HG02763 (cell line): Measurements from ENCODE around the gene SH2D3A.
A peak's percentile ranks its signal among the peaks of the same experiment; 100 is the strongest.

ENCODE experiments used
- ATAC-seq: cut with Tn5 transposase; IDR thresholded peaks from one replicate; pipeline ENCODE4 v1.9.1; 2021; ENCODE audit warnings: mild to moderate bottlenecking, moderate library complexity; ENCODE audit not compliant: unreplicated experiment

Gene SH2D3A

GRCh38 chr19:6738787-6739389, 28.3 kb downstream of the SH2D3A start:
- ATAC-seq: no peak

DNA sequence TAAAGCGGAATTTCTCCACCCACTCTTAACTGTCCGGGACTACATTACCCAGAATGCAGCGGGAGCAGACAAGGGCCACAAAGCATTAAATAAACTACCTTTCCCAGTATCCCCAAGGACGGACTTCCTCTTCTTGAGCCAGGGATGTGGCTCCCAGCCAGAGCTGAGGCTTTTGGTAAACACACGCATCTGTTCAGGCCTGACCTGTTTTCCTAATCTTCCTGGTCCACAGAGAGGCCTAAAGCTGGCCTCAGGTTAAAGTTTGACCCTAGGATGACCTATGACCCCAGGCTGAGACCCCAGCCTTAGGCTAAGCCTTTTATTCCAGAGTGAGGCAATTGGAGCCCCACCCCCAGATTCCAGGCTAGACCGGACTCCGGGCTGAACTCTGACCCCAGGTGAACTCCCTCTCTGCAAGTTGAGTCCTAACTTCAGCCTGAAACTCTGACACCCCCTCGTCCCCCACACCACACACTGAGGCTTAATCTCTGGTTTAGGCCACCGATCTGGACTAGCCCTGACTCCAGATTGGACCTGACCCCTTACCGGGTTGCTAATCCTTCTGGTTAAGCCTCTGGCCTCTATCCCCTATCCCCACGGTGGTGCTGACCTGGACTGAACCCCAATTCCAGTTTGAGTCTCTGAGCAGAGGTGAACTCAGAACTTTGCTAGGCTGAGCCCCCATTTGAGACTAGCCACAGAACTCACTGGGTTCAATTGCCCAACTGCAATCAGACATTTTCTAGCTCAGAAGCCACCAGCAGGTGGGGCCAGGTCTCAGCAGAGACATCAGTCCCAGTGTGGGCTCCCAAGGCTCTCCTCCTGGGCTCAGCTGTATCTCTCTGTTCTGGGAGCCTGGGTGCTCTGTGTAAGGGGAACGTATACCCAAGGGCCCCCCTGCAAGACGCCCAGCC, 29.1 kb downstream of the SH2D3A start:
- ATAC-seq: peak; percentile 1

DNA sequence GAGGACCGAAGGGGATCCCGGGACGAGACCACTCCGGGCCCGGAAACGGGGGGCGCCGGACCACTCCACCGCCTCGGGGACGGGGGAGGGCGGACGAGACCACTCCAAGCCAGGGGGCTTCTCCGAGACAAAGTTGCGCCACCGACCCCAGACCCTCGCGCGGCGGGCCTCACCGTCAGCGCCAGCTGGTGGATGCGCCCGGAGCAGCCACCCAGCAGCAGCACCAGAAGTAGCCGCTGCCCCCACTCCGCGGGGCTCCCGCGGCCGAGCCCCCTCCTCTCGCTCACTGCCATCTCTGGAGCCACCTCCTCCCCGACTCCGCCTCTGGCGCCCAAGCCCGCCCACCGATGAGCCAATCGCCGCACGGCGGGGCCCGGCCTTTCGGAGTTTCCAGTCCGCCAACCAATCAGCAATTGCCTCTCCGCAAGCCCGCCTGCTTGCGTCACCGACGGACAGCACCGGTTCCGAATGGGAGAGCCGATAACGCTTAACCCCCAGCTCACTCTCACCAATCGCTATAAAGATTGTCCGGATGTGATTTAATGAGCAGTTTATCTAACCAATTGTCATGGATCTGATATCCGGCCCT, 29.9 kb downstream of the SH2D3A start, which contains the start of gene GPR108:
Gene GPR108 (minus strand): TSS at position 297 of the 589 bp plus-strand sequence. CDS start 4 bp downstream, at position 293.
- peak; percentile 59 for ATAC-seq

DNA sequence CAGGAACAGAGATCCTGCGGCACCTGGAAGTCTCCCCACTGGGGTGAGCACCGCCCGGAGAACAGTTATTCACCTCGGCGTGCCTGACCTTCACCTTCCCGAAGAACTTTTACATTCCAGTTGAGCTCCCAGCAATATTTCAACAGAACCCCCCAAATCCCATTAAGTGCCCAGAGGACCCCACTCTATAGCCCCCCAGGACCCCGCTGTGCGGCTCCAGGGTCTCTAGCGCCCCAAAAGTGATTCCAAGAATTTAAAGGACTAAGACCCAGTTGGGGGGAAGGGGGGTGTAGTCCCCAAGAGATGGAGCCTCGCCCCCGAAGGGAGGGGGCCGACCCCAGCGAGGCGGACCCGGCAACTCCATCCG, 30.3 kb downstream of the SH2D3A start:
- ATAC-seq: no peak

- ATAC-seq: no peak
These were observed 30.9 kb downstream of the SH2D3A start for GRCh38 chr19:6736169-6736916.

- no peak for ATAC-seq
These were observed 31.9 kb downstream of the SH2D3A start for GRCh38 chr19:6735181-6735911.

GRCh38 chr19:6734096-6734696, 33.0 kb downstream of the SH2D3A start:
- no peak for ATAC-seq

GRCh38 chr19:6733338-6734095, 33.7 kb downstream of the SH2D3A start:
- ATAC-seq: no peak

DNA sequence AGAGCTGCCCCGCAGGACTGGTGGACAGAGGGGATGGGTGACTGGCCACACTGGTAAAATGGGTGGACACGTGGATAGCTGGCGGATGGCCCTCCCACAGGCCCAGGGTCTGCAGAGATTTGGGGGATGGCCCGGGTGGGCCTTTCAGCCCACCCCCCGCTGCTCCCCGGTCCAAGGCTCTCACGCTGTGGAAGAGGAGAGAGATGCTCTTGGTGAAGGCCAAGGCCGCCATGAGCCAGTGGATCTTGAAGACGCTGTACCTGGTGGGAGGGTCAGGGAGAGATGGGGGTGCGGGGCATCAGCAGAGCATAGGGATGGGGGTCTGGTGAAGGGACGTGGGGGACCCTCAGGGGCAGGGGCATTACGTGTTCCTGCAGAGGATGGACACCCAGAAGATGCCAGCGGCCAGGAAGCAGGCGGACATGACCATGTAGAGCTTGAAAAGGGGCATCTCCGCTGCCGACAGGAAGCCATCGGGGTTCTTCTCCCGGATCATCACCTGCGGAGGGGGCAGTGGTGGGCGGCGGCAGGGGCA, 34.4 kb downstream of the SH2D3A start:
- no peak for ATAC-seq

GRCh38 chr19:6731822-6732221, 35.4 kb downstream of the SH2D3A start:
- no peak for ATAC-seq

- no peak for ATAC-seq
These were observed 36.1 kb downstream of the SH2D3A start for GRCh38 chr19:6730941-6731670.

DNA sequence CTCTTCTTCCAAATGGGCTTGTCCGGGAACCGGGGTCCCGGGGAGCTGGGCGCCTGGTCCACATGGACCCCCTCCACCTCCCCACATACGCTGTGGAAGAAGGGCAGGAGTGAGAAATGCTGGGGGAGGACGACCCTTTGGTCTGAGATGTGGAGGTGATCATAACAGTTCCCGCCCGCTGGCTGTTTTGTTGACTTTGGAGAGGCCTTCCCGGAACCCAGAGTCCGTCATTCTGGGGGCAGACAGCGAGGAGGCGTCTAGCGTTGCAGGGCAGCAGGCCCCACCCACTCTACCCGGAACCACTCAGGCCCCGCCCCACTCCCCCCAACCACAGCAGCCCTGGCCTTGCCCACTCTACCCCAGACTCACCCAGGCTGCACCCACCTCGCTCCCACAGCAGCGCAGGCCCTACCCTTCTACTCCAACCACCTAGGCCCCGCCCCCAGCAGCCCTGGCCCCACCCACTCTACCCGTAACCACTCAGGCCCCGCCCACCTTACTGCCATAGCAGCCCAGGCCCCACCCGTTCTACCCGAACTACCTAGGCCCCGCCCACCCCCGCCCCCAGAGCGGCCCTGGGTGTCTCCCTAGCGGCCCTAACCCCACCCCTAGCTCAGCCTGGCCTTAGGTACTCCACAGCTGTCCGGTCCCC, 37.0 kb downstream of the SH2D3A start:
- no peak for ATAC-seq

GRCh38 chr19:6729573-6730152, 37.6 kb downstream of the SH2D3A start:
- ATAC-seq: no peak

- ATAC-seq: no peak
These were observed 38.9 kb downstream of the SH2D3A start for GRCh38 chr19:6728346-6728745.

DNA sequence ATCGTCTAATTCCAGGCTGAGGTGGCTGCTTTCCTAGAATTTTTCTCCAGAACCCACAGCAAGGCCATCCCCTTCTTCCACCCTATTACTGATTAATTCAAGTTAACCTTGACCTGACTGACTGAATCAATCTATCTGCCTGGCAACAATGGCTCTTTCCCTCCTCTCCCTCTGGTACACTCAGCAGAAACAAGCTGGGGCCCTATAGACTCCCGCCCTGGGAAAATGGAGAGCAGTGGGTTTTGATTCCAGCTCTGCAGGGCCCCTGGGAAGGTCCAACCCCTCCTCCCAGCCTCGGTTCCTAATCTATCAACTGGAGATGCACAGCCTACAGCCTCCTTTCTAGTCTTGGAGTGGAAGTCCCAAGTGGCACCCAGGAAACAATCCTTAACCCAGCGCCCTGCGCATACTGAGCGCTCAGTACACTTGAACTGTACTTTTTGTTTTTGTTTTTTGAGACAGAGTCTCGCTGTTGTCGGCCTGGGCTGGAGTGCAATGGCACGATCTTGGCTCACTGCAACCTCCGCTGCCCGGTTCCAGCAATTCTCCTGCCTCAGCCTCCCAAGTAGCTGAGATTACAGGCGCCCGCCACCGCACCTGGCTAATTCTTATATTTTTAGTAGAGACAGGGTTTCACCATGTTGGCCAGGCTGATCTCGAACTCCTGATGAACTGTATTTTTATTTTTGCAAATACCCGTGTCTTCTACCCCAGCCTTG, 41.6 kb downstream of the SH2D3A start:
- no peak for ATAC-seq

- ATAC-seq: no peak
These were observed 42.4 kb downstream of the SH2D3A start for GRCh38 chr19:6724631-6725492.
